GM19395 (cell line): ENCODE measurements around the gene MTCH1.

Experiments
- ATAC-seq: cut with Tn5 transposase; IDR thresholded peaks from one replicate; pipeline ENCODE4 v1.9.1; 2021; ENCODE audit warnings: mild to moderate bottlenecking, moderate library complexity; ENCODE audit not compliant: unreplicated experiment

The MTCH1 gene

GRCh38 chr6:37017606-37018197 lies 31.7 kb upstream of the MTCH1 start:
- ATAC-seq, result no peak

- ATAC-seq, result no peak
Observed at GRCh38 chr6:37016995-37017394, 31.0 kb upstream of the MTCH1 start.

- ATAC-seq, result no peak
Observed at GRCh38 chr6:37015532-37015931, 29.5 kb upstream of the MTCH1 start.

- no peak for ATAC-seq
Observed at GRCh38 chr6:37014667-37015066, 28.7 kb upstream of the MTCH1 start.

GRCh38 chr6:37013516-37014491 lies 27.8 kb upstream of the MTCH1 start:
- no peak for ATAC-seq

GRCh38 chr6:37011656-37012378 lies 25.8 kb upstream of the MTCH1 start:
- ATAC-seq, result no peak

GRCh38 chr6:37010402-37010892 lies 24.5 kb upstream of the MTCH1 start:
- ATAC-seq, result no peak

- ATAC-seq, result no peak
Observed at GRCh38 chr6:37008484-37009465, 22.8 kb upstream of the MTCH1 start.

- ATAC-seq, result no peak
Observed at GRCh38 chr6:37007340-37008043, 21.5 kb upstream of the MTCH1 start.

- no peak for ATAC-seq
Observed at GRCh38 chr6:37006793-37007339, 20.9 kb upstream of the MTCH1 start.

- ATAC-seq, result peak; percentile 14
Observed at GRCh38 chr6:37005827-37006567, 20.0 kb upstream of the MTCH1 start.

- peak; percentile 77 for ATAC-seq
Observed at GRCh38 chr6:37005061-37005810, 19.2 kb upstream of the MTCH1 start, which contains the start of gene FGD2. Gene FGD2, plus strand, starts transcription at chr6:37005655. Its CDS starts 163 bp downstream, at chr6:37005818.

GRCh38 chr6:37004044-37004980 lies 18.3 kb upstream of the MTCH1 start:
- no peak for ATAC-seq

- no peak for ATAC-seq
Observed at GRCh38 chr6:36999751-37000125, 13.7 kb upstream of the MTCH1 start.

- ATAC-seq, result no peak
Observed at GRCh38 chr6:36999061-36999750, 13.2 kb upstream of the MTCH1 start.

GRCh38 chr6:36998723-36999038 lies 12.7 kb upstream of the MTCH1 start:
- no peak for ATAC-seq
